Liver (tissue), 9 donors: ENCODE measurements around the gene DISC1. TPM values are rescaled to one million over a fixed set of nuclear protein-coding genes. Genes with fewer than 3 reads are reported as not detected.

Experiments used
- DNase-seq: peaks from one replicate; pipeline ENCODE4 v3.0.0-alpha.2; 2017; ENCODE audit warnings: low spot score
- H3K27ac ChIP-seq, 2 donors: one replicate each; pipeline ENCODE4 v1.7.0; 2013; ENCODE audit warnings: inconsistent platforms in 2 of 2, low read length in 2 of 2, control low read depth in 1 of 2, low read depth in 1 of 2, mild to moderate bottlenecking in 1 of 2
- H3K27me3 ChIP-seq, 4 donors: one replicate each; pipeline versions ENCODE4 v1.6.1 to v1.7.0; 2013; ENCODE audit warnings: low read length in 3 of 4, inconsistent platforms in 1 of 4, mild to moderate bottlenecking in 1 of 4, moderate library complexity in 1 of 4; ENCODE audit not compliant: control insufficient read depth in 4 of 4, insufficient read depth in 4 of 4
- H3K36me3 ChIP-seq, 4 donors: one replicate each; pipeline versions ENCODE4 v1.6.1 to v1.7.0; 2013; ENCODE audit warnings: low read length in 3 of 4, mild to moderate bottlenecking in 3 of 4, low read depth in 1 of 4, moderate library complexity in 1 of 4; ENCODE audit not compliant: control insufficient read depth in 4 of 4, insufficient read depth in 3 of 4
- H3K4me1 ChIP-seq, 4 donors: one replicate each; pipeline versions ENCODE4 v1.6.1 to v1.7.0; 2013; ENCODE audit warnings: low read length in 3 of 4, mild to moderate bottlenecking in 3 of 4, moderate library complexity in 1 of 4; ENCODE audit not compliant: control insufficient read depth in 4 of 4, insufficient read depth in 4 of 4
- H3K4me3 ChIP-seq, 3 donors: one replicate each; pipeline versions ENCODE4 v1.6.1 to v1.7.0; 2013; ENCODE audit warnings: low read length in 3 of 3, control low read depth in 1 of 3, low read depth in 1 of 3, mild to moderate bottlenecking in 1 of 3
- H3K9ac ChIP-seq, 2 donors: one replicate each; pipeline ENCODE4 v1.7.0; 2013; ENCODE audit warnings: low read length in 2 of 2, mild to moderate bottlenecking in 2 of 2, moderate library complexity in 2 of 2, control low read depth in 1 of 2, low read depth in 1 of 2
- H3K9me3 ChIP-seq, 4 donors: one replicate each; pipeline versions ENCODE4 v1.6.1 to v1.7.0; 2013; ENCODE audit warnings: low read length in 3 of 4; ENCODE audit not compliant: control insufficient read depth in 4 of 4
- EGR1 ChIP-seq, 2 donors: IDR thresholded peaks; 2 replicates each; pipeline ENCODE4 v1.6.1; 2016 to 2018; ENCODE audit warnings: antibody characterized with exemption in 2 of 2, low read depth in 2 of 2
- FOXA1 ChIP-seq: IDR thresholded peaks from 2 replicates; pipeline ENCODE4 v1.6.1; 2016; ENCODE audit warnings: antibody characterized with exemption
- FOXA2 ChIP-seq: IDR thresholded peaks from 2 replicates; pipeline ENCODE4 v1.6.1; 2016; ENCODE audit warnings: antibody characterized with exemption
- GABPA ChIP-seq, 2 donors: IDR thresholded peaks in 1 of 2; conservative IDR thresholded peaks in 1 of 2; 2 replicates each; pipeline ENCODE4 v1.6.1; 2016; ENCODE audit warnings: antibody characterized with exemption in 2 of 2, mild to moderate bottlenecking in 1 of 2, moderate library complexity in 1 of 2
- HNF4A ChIP-seq, 2 donors: conservative IDR thresholded peaks; 2 replicates each; pipeline ENCODE4 v1.6.1; 2016; ENCODE audit warnings: antibody characterized with exemption in 2 of 2, mild to moderate bottlenecking in 2 of 2
- HNF4G ChIP-seq: IDR thresholded peaks from 2 replicates; pipeline ENCODE4 v1.6.1; 2016; ENCODE audit warnings: antibody characterized with exemption
- NR2F2 ChIP-seq: IDR thresholded peaks from 2 replicates; pipeline ENCODE4 v1.6.1; 2016; ENCODE audit warnings: antibody characterized with exemption
- RXRA ChIP-seq, 2 donors: IDR thresholded peaks; 2 replicates each; pipeline ENCODE4 v1.6.1; 2017 to 2018; ENCODE audit warnings: antibody characterized with exemption in 2 of 2, mild to moderate bottlenecking in 1 of 2
- SP1 ChIP-seq: IDR thresholded peaks from 2 replicates; pipeline ENCODE4 v1.6.1; 2018; ENCODE audit warnings: antibody characterized with exemption, mild to moderate bottlenecking
- TAF1 ChIP-seq: conservative IDR thresholded peaks from 2 replicates; pipeline ENCODE4 v1.6.1; 2016; ENCODE audit warnings: antibody characterized with exemption, mild to moderate bottlenecking
- YY1 ChIP-seq: IDR thresholded peaks from 2 replicates; pipeline ENCODE4 v1.6.1; 2016; ENCODE audit warnings: antibody characterized with exemption, mild to moderate bottlenecking
- WGBS: extraction: QIAGEN DNeasy Blood & Tissue Kit; methylation state at CpG from one replicate; pipeline ENCODE4 v1.1.7; 2013; 5-methylcytosine and 5-hydroxymethylcytosine counted together
- polyA plus RNA-seq, 2 donors: library from polyadenylated mRNA; stranded (reverse) in 1 of 2; unstranded in 1 of 2; fragments of 200-250 nt in 1 of 2; fragments of >200 nt in 1 of 2; fragmentation: Nextera tagmentation in 1 of 2; extraction: Ambion mirVana in 1 of 2; gene quantifications; one replicate each; pipeline versions ENCODE4 v1.2.1 to v1.2.3, GENCODE V29; 2013 to 2015
- total RNA-seq, 2 donors: library from RNA; depleted of rRNA; stranded (reverse); fragments of >200 nt; gene quantifications; one replicate each; pipeline ENCODE4 v1.2.3, GENCODE V29; 2014
- TF ChIP-seq, protein P1 (sequence below): IDR thresholded peaks from 2 replicates; pipeline ENCODE4 v1.6.1; 2016; ENCODE audit warnings: antibody characterized with exemption, mild to moderate bottlenecking
- TF ChIP-seq, protein P2 (sequence below): IDR thresholded peaks from 2 replicates; pipeline ENCODE4 v1.6.1; 2016; ENCODE audit warnings: antibody characterized with exemption
- TF ChIP-seq, protein P3 (sequence below): IDR thresholded peaks from 2 replicates; pipeline ENCODE4 v1.6.1; 2016; ENCODE audit warnings: antibody characterized with exemption
- TF ChIP-seq, protein P4 (sequence below): IDR thresholded peaks from 2 replicates; pipeline ENCODE4 v1.6.1; 2016; ENCODE audit warnings: antibody characterized with exemption
- donor health status: healthy.
- donor health status: healthy.
- donor health status: healthy.
- donor health status: healthy.
- donor health status: healthy.

DISC1 gene
- total and polyA plus RNA-seq, 4 donors = 0.45 to 6.3 (median 2.3) TPM

DNA sequence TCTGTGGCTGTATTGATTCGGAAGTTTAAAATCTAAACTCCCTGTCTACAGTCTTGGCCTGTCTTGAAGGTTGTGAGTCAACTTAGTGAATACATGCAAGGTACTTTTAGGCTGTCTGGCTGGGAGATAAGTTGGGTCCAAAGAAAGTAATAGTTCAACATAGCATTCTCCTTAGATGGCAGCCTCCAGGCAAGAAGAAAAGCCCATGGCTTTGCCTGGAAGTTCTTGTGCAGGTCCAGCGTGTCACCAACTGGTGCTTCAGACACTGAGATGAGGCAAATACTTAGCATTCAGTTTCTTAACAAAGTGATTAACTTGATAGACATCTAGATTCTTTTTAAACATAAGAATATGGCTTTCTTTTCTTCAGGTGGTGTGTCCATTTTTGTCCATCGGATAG is 328.2 kb downstream of the DISC1 start:
- no peak overlapping the region for H3K9ac ChIP-seq
- H3K9me3 ChIP-seq = peaks cover 0 to 4% (median 2%) of the 10 kb centered on the region in 4 donors
- TF ChIP-seq SP1 = no peak
- TF ChIP-seq, protein P1, sequence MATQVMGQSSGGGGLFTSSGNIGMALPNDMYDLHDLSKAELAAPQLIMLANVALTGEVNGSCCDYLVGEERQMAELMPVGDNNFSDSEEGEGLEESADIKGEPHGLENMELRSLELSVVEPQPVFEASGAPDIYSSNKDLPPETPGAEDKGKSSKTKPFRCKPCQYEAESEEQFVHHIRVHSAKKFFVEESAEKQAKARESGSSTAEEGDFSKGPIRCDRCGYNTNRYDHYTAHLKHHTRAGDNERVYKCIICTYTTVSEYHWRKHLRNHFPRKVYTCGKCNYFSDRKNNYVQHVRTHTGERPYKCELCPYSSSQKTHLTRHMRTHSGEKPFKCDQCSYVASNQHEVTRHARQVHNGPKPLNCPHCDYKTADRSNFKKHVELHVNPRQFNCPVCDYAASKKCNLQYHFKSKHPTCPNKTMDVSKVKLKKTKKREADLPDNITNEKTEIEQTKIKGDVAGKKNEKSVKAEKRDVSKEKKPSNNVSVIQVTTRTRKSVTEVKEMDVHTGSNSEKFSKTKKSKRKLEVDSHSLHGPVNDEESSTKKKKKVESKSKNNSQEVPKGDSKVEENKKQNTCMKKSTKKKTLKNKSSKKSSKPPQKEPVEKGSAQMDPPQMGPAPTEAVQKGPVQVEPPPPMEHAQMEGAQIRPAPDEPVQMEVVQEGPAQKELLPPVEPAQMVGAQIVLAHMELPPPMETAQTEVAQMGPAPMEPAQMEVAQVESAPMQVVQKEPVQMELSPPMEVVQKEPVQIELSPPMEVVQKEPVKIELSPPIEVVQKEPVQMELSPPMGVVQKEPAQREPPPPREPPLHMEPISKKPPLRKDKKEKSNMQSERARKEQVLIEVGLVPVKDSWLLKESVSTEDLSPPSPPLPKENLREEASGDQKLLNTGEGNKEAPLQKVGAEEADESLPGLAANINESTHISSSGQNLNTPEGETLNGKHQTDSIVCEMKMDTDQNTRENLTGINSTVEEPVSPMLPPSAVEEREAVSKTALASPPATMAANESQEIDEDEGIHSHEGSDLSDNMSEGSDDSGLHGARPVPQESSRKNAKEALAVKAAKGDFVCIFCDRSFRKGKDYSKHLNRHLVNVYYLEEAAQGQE = no peak
- no peak for TF ChIP-seq HNF4A (conservative IDR thresholded peaks at IDR 0.05)
- TF ChIP-seq, protein P2, sequence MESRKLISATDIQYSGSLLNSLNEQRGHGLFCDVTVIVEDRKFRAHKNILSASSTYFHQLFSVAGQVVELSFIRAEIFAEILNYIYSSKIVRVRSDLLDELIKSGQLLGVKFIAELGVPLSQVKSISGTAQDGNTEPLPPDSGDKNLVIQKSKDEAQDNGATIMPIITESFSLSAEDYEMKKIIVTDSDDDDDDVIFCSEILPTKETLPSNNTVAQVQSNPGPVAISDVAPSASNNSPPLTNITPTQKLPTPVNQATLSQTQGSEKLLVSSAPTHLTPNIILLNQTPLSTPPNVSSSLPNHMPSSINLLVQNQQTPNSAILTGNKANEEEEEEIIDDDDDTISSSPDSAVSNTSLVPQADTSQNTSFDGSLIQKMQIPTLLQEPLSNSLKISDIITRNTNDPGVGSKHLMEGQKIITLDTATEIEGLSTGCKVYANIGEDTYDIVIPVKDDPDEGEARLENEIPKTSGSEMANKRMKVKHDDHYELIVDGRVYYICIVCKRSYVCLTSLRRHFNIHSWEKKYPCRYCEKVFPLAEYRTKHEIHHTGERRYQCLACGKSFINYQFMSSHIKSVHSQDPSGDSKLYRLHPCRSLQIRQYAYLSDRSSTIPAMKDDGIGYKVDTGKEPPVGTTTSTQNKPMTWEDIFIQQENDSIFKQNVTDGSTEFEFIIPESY = no peak
- no peak for TF ChIP-seq GABPA (IDR thresholded peaks at IDR 0.05 in 1 of 2, conservative IDR thresholded peaks at IDR 0.05 in 1 of 2)
- TF ChIP-seq RXRA (IDR thresholded peaks at IDR 0.05) = no peak
- TF ChIP-seq, protein P3, sequence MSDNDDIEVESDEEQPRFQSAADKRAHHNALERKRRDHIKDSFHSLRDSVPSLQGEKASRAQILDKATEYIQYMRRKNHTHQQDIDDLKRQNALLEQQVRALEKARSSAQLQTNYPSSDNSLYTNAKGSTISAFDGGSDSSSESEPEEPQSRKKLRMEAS = no peak
- no peak for TF ChIP-seq YY1
- no peak for TF ChIP-seq NR2F2
- no peak for TF ChIP-seq HNF4G
- TF ChIP-seq, protein P4, sequence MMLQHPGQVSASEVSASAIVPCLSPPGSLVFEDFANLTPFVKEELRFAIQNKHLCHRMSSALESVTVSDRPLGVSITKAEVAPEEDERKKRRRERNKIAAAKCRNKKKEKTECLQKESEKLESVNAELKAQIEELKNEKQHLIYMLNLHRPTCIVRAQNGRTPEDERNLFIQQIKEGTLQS = no peak
- WGBS = 95% methylated on average over 3 of the region's 3 CpGs
- H3K27ac ChIP-seq = no peak overlapping the region
- no peaks in the 10 kb centered on the region for H3K36me3 ChIP-seq
- no peak for DNase-seq
- H3K4me1 ChIP-seq = no peaks in the 10 kb centered on the region
- H3K27me3 ChIP-seq = peaks cover 0 to 1% (median 0%) of the 10 kb centered on the region in 4 donors
- H3K4me3 ChIP-seq = no peak overlapping the region

DNA sequence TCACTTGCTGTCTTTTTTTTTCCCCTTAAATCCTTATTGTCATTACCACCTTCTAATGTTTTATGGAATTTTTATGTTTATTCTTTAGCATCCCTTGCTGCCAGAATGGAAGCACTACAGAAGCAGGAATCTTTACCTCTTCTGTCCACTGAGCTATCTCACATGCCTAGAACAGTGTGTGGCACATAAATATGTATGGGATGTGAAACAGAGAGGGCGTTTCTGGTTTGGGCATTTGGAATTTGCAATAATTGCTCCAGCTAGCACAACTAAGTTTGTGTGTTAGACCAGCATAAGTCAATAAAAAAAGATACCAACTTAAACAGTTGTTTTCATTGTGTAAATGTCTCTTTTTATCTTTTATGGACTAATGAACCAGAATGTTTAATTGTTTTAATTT is 330.8 kb downstream of the DISC1 start:
- DNase-seq = no peak
- H3K36me3 ChIP-seq = no peaks in the 10 kb centered on the region
- WGBS = 60% methylated on average over 1 of the region's 1 CpG

More for the DNA sequence above, 330.8 kb downstream of the DISC1 start:
- TF ChIP-seq, protein P3 = no peak
- no peak for TF ChIP-seq TAF1
- TF ChIP-seq GABPA (IDR thresholded peaks at IDR 0.05 in 1 of 2, conservative IDR thresholded peaks at IDR 0.05 in 1 of 2) = no peak
- no peak for TF ChIP-seq YY1
- no peak for TF ChIP-seq EGR1 (IDR thresholded peaks at IDR 0.05; ENCODE audit: low read depth in 2 of 2)
- TF ChIP-seq FOXA1 = no peak
- no peak for TF ChIP-seq RXRA (IDR thresholded peaks at IDR 0.05)
- no peak for TF ChIP-seq FOXA2
- no peak overlapping the region for H3K4me3 ChIP-seq
- no peaks in the 10 kb centered on the region for H3K4me1 ChIP-seq
- H3K9me3 ChIP-seq = peaks cover 0 to 4% (median 2%) of the 10 kb centered on the region in 4 donors
- H3K27me3 ChIP-seq = peaks cover 0 to 2% (median 0%) of the 10 kb centered on the region in 4 donors
- no peak overlapping the region for H3K27ac ChIP-seq
- H3K9ac ChIP-seq = no peak overlapping the region
